NCI-H446 treated with DMSO at 0.1 percent for 48 hours (cell line): ENCODE data around the gene ANKZF1.

ENCODE experiments used
- DNase-seq: peaks from one replicate; lab custom pipeline; 2025; lab: John Stamatoyannopoulos, UW

ANKZF1 gene

GRCh38 chr2:219282943-219283581, 53.5 kb downstream of the ANKZF1 start:
- DNase-seq: no peak

DNA sequence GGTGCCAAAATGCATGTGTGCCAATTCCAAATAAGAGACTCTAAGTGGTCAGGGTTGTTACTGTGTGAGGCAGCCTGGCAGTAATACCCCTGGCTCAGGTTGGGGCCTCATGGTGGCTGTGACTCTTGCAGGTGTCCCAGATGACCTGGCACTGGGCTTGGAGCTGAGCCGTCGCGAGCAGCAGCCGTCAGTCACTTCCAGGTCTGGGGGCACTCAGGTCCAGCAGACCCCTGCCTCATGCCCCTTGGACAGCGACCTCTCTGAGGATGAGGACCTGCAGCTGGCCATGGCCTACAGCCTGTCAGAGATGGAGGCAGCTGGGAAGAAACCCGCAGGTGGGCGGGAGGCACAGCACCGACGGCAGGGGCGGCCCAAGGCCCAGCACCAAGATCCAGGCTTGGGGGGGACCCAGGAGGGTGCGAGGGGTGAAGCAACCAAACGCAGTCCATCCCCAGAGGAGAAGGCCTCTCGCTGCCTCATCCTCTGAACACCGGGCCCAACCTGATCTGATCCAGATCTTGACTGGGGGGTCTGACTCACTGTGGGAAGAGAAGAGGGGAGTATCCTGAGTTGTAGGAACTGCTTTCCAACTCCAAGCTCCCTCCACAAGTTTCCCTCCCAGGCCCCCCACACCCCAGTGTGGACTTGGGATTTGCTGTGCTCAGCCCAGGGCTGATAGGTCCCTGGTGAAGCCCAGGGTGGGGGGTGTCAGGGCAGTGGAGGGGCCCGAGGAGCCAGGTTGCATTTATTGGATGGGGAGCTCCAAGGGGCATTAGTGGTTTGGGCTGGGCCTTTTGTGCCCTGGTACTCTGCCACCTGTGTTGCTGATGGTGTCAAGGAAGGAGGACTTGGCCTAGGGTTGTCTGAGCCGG, 55.1 kb downstream of the ANKZF1 start:
- DNase-seq: no peak

GRCh38 chr2:219285373-219285735, 55.7 kb downstream of the ANKZF1 start:
- no peak for DNase-seq

GRCh38 chr2:219285894-219286425, 56.4 kb downstream of the ANKZF1 start:
- DNase-seq: no peak
